GM23248 (cell line): ENCODE data around the gene PPP1R11. TPM values are rescaled to one million over a fixed set of nuclear protein-coding genes. Genes with fewer than 3 reads are reported as not detected.

Experiments
- DNase-seq: peaks from one replicate; pipeline ENCODE4 v3.0.0-alpha.2; 2015
- H2AFZ ChIP-seq: fragments of 200-600 bp; sonication (generic); 2 replicates; pipeline ENCODE4 v1.6.1; 2016; ENCODE audit warnings: antibody characterized with exemption
- H3F3A ChIP-seq: fragments of 200-600 bp; sonication (generic); 2 replicates; pipeline ENCODE4 v1.6.1; 2016; ENCODE audit warnings: mild to moderate bottlenecking, antibody characterized with exemption, mixed run types; ENCODE audit not compliant: insufficient read depth
- H3K27ac ChIP-seq: fragments of 200-600 bp; sonication (generic); 2 replicates; pipeline ENCODE4 v1.5.1; 2016; ENCODE audit warnings: mild to moderate bottlenecking
- H3K27me3 ChIP-seq: fragments of 200-600 bp; sonication (generic); replicated peaks from 2 replicates; pipeline ENCODE4 v1.6.1; 2016; ENCODE audit warnings: mild to moderate bottlenecking; ENCODE audit not compliant: insufficient read depth
- H3K36me3 ChIP-seq: fragments of 200-600 bp; sonication (generic); 2 replicates; pipeline ENCODE4 v1.6.1; 2016; ENCODE audit warnings: low read depth, mild to moderate bottlenecking
- H3K4me1 ChIP-seq: fragments of 200-600 bp; sonication (generic); 2 replicates; pipeline ENCODE4 v1.6.1; 2016; ENCODE audit warnings: mild to moderate bottlenecking; ENCODE audit not compliant: insufficient read depth
- H3K4me2 ChIP-seq: fragments of 200-600 bp; sonication (generic); one replicate; pipeline ENCODE4 v1.6.1; 2016; ENCODE audit warnings: mild to moderate bottlenecking; ENCODE audit not compliant: unreplicated experiment
- H3K4me3 ChIP-seq: fragments of 200-600 bp; sonication (generic); 2 replicates; pipeline ENCODE4 v1.5.1; 2016; ENCODE audit warnings: mild to moderate bottlenecking
- H3K79me2 ChIP-seq: fragments of 200-600 bp; sonication (generic); 2 replicates; pipeline ENCODE4 v1.6.1; 2016; ENCODE audit warnings: mild to moderate bottlenecking; ENCODE audit not compliant: insufficient read depth
- H3K9ac ChIP-seq: fragments of 200-600 bp; sonication (generic); 2 replicates; pipeline ENCODE4 v1.6.1; 2016; ENCODE audit warnings: mild to moderate bottlenecking
- H3K9me2 ChIP-seq: fragments of 200-600 bp; sonication (generic); 2 replicates; pipeline ENCODE4 v1.6.1; 2016; ENCODE audit warnings: mixed run types, mild to moderate bottlenecking, moderate library complexity; ENCODE audit not compliant: insufficient read depth
- H3K9me3 ChIP-seq: fragments of 200-600 bp; sonication (generic); one replicate; pipeline ENCODE4 v1.6.1; 2017; ENCODE audit warnings: low read depth
- H4K20me1 ChIP-seq: fragments of 200-600 bp; sonication (generic); 2 replicates; pipeline ENCODE4 v1.6.0; 2016; ENCODE audit not compliant: insufficient read depth
- EZH2 ChIP-seq: fragments of 200-600 bp; sonication (generic); IDR thresholded peaks from 2 replicates; pipeline ENCODE4 v1.6.1; 2018; ENCODE audit warnings: antibody characterized with exemption, mild to moderate bottlenecking; ENCODE audit not compliant: insufficient read depth, poor library complexity, severe bottlenecking
- EZH2phosphoT487 ChIP-seq: fragments of 200-600 bp; sonication (generic); IDR thresholded peaks from 2 replicates; pipeline ENCODE4 v1.6.1; 2018; ENCODE audit warnings: antibody characterized with exemption, moderate library complexity, mild to moderate bottlenecking, low read depth; ENCODE audit not compliant: insufficient read depth
- WGBS, 2 experiments: methylation state at CpG; one replicate each; pipeline ENCODE4 v1.1.6; 2015 to 2017; ENCODE audit warnings: low lambda C conversion rate in 2 of 2, low coverage in 1 of 2; ENCODE audit errors: missing lambda C conversion rate in 2 of 2; 5-methylcytosine and 5-hydroxymethylcytosine counted together
- in situ Hi-C: fragments of 300-500 bp; cut with MboI; formaldehyde crosslinking; loops from 2 replicates; pipeline ENCODE4 v1.15.0; 2020
- polyA plus RNA-seq: library from polyadenylated mRNA; unstranded; fragments of >200 nt; fragmentation: Nextera tagmentation; extraction: Ambion mirVana; gene quantifications from 2 replicates; pipeline ENCODE4 v1.2.1, GENCODE V29; 2016
- total RNA-seq: library from RNA; depleted of rRNA; stranded (reverse); fragments of >200 nt; shearing (Covaris generic); gene quantifications from 2 replicates; pipeline ENCODE4 v1.2.3, GENCODE V29; 2014

Gene PPP1R11
- total and polyA plus RNA-seq, 2 experiments from 2014 or later: 44.1 to 77.5 TPM

DNA sequence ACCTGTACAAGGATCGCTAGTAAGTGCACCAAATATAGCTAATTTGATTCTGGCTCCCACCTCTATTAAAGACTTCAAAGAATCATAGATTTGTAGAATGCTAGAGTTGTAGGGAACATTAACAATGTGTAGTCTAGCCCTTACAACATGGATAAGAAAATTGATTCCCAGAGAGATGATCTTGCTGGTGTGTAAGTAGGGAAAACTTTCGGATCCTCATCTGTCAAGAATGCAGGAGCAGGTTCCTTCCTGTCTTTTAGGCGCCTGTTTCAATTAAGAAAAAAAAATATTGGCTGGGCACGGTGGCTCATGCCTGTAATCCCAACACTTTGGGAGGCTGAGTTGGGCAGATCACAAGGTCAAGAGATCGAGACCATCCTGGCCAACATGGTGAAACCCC lies 20.9 kb downstream of the PPP1R11 start:
- no peak for DNase-seq
- Histone ChIP-seq H4K20me1 (no peaks in the 10 kb centered on the region), H3K9ac (no peak overlapping the region), H3F3A (no peaks in the 10 kb centered on the region), H3K36me3 (no peaks in the 10 kb centered on the region), H3K9me2 (no peaks in the 10 kb centered on the region), H2AFZ (no peak overlapping the region), H3K4me2 (no peak overlapping the region), H3K9me3 (no peaks in the 10 kb centered on the region), H3K27me3 (0 out of 2 replicates have a peak, but pooled peaks cover 1% of the 10 kb centered on the region), H3K4me3 (no peak overlapping the region), H3K27ac (no peak overlapping the region), H3K79me2 (no peaks in the 10 kb centered on the region), H3K4me1 (peaks cover 11% of the 10 kb centered on the region)
- TF ChIP-seq EZH2: no peak
- TF ChIP-seq EZH2phosphoT487: no peak
- in situ Hi-C loops: no loop called here
- WGBS, 2 experiments: 48 to 54% methylated on average over 5 of the region's 5 CpGs

DNA sequence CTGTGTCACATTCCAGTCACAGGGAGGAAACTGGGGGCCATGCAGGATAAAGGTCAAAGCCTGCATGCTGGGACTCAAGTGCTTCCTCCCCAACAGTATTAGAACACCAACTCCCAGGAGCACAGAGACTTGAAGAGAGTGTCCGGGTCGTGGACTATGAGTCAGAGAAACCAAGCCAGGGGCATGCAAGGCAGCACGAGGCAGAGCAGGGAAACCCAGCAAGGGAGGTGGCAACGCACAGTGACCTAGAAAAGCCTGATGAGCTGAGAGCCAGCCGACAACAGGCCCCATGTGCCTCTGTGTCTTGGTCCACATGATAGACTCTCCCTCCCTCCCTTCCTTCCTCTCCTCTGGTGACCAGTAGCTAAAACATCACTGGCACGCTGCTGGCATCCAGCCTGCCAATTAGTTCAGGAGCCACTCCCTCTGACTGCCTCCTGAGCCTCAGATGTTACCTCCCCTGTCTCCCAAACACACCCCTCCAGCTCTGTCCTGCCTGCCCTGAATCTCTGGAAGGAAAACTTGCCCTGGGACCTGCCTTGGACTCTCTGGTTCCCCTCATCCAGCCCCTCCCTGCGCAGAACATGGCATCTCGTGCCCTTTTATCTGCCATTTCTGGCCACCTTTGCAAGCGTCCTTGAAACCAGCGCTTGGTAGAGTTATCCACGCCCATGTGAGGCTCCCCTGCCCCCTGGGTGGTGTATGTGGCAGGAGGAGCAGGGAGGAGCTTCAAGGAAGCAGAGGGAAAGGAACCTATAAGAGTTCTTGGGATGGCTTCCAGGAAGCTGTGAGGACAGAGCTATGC lies 24.8 kb downstream of the PPP1R11 start:
- Histone ChIP-seq H3K4me3 (no peak overlapping the region), H3K27me3 (peaks cover 15% of the 10 kb centered on the region; the same call in 1 of the 2 replicates), H3K9ac (no peak overlapping the region), H3K9me3 (no peaks in the 10 kb centered on the region), H3K4me1 (peaks cover 11% of the 10 kb centered on the region), H3K79me2 (no peaks in the 10 kb centered on the region), H4K20me1 (no peaks in the 10 kb centered on the region), H3K27ac (peak overlapping the region; percentile 29; the same call in 1 of the 2 replicates), H3F3A (no peaks in the 10 kb centered on the region), H2AFZ (peak overlapping the region; percentile 70), H3K9me2 (no peaks in the 10 kb centered on the region), H3K4me2 (no peak overlapping the region), H3K36me3 (no peaks in the 10 kb centered on the region)
- in situ Hi-C loops: no loop called here
- 35 to 38% methylated on average over 11 of the region's 11 CpGs for WGBS, 2 experiments
- TF ChIP-seq EZH2phosphoT487 (no peak), EZH2 (no peak)
- peak; percentile 89 for DNase-seq

DNA sequence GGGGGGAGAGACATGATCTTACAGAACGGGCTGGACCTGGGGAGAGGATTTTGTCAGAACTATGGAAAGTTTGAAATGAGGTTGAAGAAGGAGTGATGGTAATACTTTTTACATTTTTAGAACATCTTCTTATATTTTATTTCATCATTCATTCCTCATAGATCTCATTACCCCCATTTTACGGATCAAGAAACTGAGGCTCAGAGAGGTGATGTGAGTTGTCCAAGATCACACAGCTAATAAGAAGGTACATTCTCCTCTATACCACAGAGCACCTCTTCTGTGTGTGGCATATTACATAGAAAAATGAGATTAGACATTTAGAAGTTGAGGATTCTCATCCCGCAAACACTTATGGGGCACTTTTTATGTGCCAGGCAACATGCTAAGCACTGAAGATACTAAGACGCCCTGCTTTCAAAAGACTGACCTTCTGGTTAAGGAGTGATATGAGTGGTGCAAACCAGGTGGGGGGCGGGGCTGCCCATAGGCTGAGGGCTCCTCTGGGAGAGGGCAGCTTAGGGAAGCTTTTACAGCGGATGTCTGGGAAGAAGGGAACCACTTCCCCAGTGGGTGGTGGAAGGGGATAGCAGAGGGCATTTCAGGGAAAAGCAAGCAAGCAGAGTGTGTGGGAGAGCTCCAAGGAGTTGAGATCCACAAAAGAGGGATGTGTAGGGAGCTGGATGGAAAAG lies 26.0 kb downstream of the PPP1R11 start:
- Histone ChIP-seq H3K4me3 (no peak overlapping the region), H3K9ac (no peak overlapping the region), H4K20me1 (no peaks in the 10 kb centered on the region), H3K9me3 (no peaks in the 10 kb centered on the region), H3K4me2 (no peak overlapping the region), H2AFZ (no peak overlapping the region), H3K27ac (no peak overlapping the region), H3K4me1 (peaks cover 11% of the 10 kb centered on the region), H3F3A (no peaks in the 10 kb centered on the region), H3K9me2 (no peaks in the 10 kb centered on the region), H3K27me3 (peaks cover 26% of the 10 kb centered on the region; the same call in 1 of the 2 replicates), H3K79me2 (no peaks in the 10 kb centered on the region), H3K36me3 (no peaks in the 10 kb centered on the region)
- WGBS, 2 experiments: 58 to 64% methylated on average over 6 of the region's 6 CpGs
- DNase-seq: no peak
- TF ChIP-seq EZH2 (no peak), EZH2phosphoT487 (no peak)
- in situ Hi-C loops: no loop called here

DNA sequence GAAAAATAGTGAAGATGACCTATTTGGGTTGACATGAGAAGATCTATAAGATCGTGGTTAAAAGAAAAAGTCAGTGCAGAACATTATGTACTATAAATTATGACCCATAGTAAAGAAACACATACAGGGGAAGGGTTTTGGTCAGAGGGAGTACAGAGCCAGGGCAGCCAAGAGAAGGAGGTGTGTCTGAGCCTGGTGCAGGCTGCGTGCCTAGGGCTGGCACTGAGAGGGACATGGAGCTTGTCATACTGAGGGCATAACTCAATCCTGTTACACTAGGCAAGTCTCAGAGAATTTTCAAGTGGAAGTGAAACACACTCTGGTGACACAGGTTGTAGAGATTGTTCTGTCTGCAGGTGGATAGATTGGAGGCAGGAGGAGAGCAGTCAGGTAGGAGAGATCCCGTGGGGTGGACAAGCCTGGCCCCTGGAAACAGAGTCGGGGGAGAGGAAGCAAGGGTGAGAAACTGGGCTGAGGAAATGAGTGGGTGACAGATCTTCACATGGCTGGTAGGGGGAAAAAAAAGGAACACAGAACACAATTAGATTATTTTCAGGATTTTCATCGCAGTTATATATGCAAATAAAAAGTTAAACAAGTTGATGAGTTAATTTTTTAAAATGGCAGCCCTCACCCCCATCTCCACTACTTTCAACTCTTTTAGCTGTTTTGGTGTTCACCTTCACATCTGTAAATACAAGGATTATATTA lies 27.1 kb downstream of the PPP1R11 start:
- in situ Hi-C loops: no loop called here
- no peaks in the 10 kb centered on the region for H3K9me2 ChIP-seq
- peaks cover 34% of the 10 kb centered on the region for H3K27me3 ChIP-seq
- no peak overlapping the region for H3K4me3 ChIP-seq
- no peak overlapping the region for H3K9ac ChIP-seq
- H3K4me2 ChIP-seq: no peak overlapping the region
- no peaks in the 10 kb centered on the region for H3K79me2 ChIP-seq
- H3F3A ChIP-seq: no peaks in the 10 kb centered on the region
- H3K4me1 ChIP-seq: peaks cover 11% of the 10 kb centered on the region
- no peaks in the 10 kb centered on the region for H3K9me3 ChIP-seq
- DNase-seq: no peak
- H3K36me3 ChIP-seq: no peaks in the 10 kb centered on the region
- H4K20me1 ChIP-seq: no peaks in the 10 kb centered on the region
- H3K27ac ChIP-seq: no peak overlapping the region
- 51 to 66% methylated on average over 5 of the region's 5 CpGs for WGBS, 2 experiments
- TF ChIP-seq EZH2: no peak
- TF ChIP-seq EZH2phosphoT487: no peak
- H2AFZ ChIP-seq: no peak overlapping the region
